ENCODE data around the gene SLC4A4.

DNA sequence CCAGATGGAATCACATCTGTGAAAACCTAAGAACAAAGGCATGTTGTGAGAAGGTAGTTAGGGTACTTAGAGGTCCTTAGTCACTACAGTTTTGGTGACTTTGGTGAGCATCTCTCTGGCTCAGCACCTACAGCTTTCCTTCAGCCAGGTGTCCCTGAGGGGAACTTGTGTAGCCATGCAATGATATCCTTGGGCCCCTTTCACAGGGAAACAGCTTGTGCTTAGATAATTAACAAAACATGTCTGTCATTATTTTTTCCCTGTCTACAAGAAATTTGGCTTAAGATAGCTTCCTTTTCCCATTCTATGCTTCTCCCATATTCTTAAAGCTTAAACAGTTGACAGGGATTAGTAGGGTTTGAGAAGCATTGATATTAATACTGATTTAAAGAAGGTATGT lies 63.8 kb downstream of the SLC4A4 start:
- no peak for TF ChIP-seq GABPA (IDR thresholded peaks at IDR 0.05; ENCODE audit: low read depth)
- TF ChIP-seq, protein P1, sequence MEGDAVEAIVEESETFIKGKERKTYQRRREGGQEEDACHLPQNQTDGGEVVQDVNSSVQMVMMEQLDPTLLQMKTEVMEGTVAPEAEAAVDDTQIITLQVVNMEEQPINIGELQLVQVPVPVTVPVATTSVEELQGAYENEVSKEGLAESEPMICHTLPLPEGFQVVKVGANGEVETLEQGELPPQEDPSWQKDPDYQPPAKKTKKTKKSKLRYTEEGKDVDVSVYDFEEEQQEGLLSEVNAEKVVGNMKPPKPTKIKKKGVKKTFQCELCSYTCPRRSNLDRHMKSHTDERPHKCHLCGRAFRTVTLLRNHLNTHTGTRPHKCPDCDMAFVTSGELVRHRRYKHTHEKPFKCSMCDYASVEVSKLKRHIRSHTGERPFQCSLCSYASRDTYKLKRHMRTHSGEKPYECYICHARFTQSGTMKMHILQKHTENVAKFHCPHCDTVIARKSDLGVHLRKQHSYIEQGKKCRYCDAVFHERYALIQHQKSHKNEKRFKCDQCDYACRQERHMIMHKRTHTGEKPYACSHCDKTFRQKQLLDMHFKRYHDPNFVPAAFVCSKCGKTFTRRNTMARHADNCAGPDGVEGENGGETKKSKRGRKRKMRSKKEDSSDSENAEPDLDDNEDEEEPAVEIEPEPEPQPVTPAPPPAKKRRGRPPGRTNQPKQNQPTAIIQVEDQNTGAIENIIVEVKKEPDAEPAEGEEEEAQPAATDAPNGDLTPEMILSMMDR (IDR thresholded peaks at IDR 0.05): no peak
- no peak for TF ChIP-seq PBX3 (IDR thresholded peaks at IDR 0.05)
- TF ChIP-seq FOSL2 (IDR thresholded peaks at IDR 0.05; ENCODE audit: borderline replicate concordance, low read depth): no peak
- no peak for TF ChIP-seq EP300 (IDR thresholded peaks at IDR 0.05; ENCODE audit: borderline replicate concordance in 1 of 2, low read depth in 1 of 2, low read length in 1 of 2)
- no peak for TF ChIP-seq USF1 (IDR thresholded peaks at IDR 0.05; ENCODE audit: borderline replicate concordance, low read depth)
- TF ChIP-seq TAF1 (IDR thresholded peaks at IDR 0.05; ENCODE audit: borderline replicate concordance, low read depth, low read length): no peak
